NT2/D1 (cell line): Measurements from ENCODE around the gene CNGA3.
"Not testable (repeated sequence)": the region's sequence is repeated elsewhere in the genome, so short reads cannot be mapped to it uniquely, and the experiment has no call there.

Experiments used
- DNase-seq: peaks from one replicate; pipeline ENCODE4 v3.0.0-alpha.2; 2011; ENCODE audit warnings: low read depth, low spot score
- H3K27me3 ChIP-seq: 2 replicates; pipeline ENCODE4 v1.6.0; 2011; ENCODE audit warnings: mild to moderate bottlenecking; ENCODE audit not compliant: insufficient read length, insufficient read depth
- H3K36me3 ChIP-seq: 2 replicates; pipeline ENCODE4 v1.6.1; 2011; ENCODE audit warnings: mild to moderate bottlenecking, low read length, mixed read lengths; ENCODE audit not compliant: insufficient read depth, insufficient read length
- H3K4me1 ChIP-seq: 2 replicates; pipeline ENCODE4 v1.5.1; 2011; ENCODE audit not compliant: insufficient read depth, insufficient read length
- H3K4me3 ChIP-seq: 2 replicates; pipeline ENCODE4 v1.5.1; 2011; ENCODE audit warnings: low read depth; ENCODE audit not compliant: insufficient read length
- H3K9ac ChIP-seq: 2 replicates; pipeline ENCODE4 v1.6.0; 2011; ENCODE audit warnings: low read depth; ENCODE audit not compliant: insufficient read length
- H3K9me3 ChIP-seq: 2 replicates; pipeline ENCODE4 v1.5.1; 2011; ENCODE audit warnings: mild to moderate bottlenecking, low read length; ENCODE audit not compliant: insufficient read depth
- SUZ12 ChIP-seq: IDR thresholded peaks from 2 replicates; pipeline ENCODE4 v1.6.1; 2011; ENCODE audit not compliant: insufficient read length, insufficient read depth; ENCODE audit errors: extremely low read depth
- YY1 ChIP-seq: IDR thresholded peaks from 2 replicates; pipeline ENCODE4 v1.6.1; 2011; ENCODE audit not compliant: insufficient read length, insufficient read depth
- ZNF274 ChIP-seq: IDR thresholded peaks from 2 replicates; pipeline ENCODE4 v1.6.1; 2011; ENCODE audit warnings: mild to moderate bottlenecking, low read depth, low read length

The CNGA3 gene

DNA sequence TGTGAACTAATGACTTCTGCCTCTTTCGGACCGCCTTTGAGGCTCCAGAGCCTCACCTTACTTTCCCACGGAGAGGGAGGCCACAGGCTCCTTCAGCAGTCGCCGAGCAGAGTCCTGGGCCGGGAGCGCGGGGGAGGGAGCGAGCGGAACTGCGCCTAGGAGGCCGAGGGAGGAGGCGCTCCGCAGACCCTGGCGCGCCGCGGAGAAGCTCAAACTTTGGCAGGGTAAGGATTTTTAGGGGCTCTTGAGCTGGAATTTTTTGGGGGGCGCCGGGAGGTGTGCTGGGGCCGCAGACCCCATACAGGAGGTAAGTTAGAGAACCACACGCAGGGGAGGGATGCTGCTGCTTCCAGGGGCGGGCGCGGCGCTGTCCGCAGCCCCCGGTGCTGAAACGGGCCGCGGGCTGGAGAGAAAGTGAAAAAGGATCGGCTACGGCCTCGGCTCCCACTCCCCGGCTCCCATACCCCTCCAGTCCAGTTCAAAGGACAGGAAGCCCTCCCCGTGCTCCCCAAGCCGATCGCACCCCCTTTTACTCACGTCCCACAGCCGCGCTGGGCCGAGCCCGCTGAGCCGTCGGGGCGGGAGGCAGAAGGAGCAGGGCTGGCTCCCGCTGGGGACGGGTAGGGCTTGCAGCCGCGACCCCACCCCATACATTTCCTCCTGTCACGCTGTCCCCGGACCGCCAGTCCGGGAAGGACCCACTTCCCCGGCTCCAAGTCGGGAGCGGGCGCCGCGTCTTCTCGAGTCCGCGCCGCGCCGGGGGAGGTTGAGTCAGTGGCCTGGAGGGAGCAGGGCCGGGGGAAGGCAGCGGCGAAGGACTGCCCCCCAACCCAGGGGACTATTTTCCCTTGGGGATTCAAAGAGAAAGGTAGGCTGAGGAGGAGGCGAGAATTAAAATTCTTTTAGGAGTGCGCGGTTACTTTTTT is at the start of gene CNGA3:
CNGA3 (plus strand) TSS at position 146 of the 926 bp plus-strand sequence. CDS start 23,520 bp downstream, outside the sequence.
- DNase-seq: no peak
- no peaks in the 10 kb centered on the region; the same call in 1 of the 2 replicates for H3K9me3 ChIP-seq
- no peaks in the 10 kb centered on the region for H3K36me3 ChIP-seq
- peaks cover 88% of the 10 kb centered on the region for H3K27me3 ChIP-seq
- H3K4me3 ChIP-seq: peak within 1 kb of the TSS; percentile 51
- TF ChIP-seq ZNF274 (no peak), SUZ12 (no peak), YY1 (no peak)
- H3K9ac ChIP-seq: no peak within 1 kb of the TSS
- H3K4me1 ChIP-seq: peaks cover 14% of the 10 kb centered on the region

DNA sequence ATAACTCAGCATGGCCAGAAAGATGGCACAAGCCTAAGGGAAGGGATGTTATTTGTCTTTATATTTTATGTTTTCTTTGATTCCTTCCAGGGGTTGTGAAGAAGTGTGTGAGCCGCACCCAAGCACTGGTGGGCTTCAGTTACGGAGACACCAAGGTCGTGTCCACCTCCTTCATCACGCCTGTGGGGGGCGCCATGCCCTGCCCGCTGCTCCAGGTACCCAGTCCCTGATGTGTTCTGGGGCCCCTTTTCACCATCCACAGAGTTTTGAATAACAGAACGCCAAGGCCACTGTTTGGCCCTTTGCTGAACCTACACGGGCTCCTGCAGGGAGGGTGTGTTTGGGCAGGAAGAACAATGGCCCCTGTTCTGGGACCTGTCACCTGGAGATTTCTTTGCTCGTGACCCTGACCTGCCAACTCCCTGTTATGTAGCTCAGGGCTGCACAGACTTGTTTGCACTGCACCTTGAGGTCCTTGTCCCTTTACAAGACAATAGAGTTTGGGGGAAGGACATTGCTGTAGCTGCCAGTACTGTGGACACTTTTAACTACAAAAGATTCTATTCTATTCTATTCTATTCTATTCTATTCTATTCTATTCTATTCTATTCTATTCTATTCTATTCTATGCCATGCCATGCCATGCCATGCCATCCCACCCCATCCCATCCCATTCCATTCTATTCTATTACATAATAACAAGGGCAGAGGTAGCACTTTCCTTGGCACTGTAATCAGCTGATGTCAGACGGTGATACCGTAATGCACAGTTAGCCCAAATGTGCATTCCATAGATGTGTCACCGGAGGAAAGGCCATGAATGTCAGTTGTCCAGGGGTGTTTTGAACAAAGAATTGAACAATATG is 48.2 kb upstream of the CNGA3 start:
- H3K27me3 ChIP-seq: no peaks in the 10 kb centered on the region
- TF ChIP-seq ZNF274 (no peak), SUZ12 (no peak)
- no peaks in the 10 kb centered on the region for H3K36me3 ChIP-seq
- peaks cover 8% of the 10 kb centered on the region for H3K4me1 ChIP-seq
- DNase-seq: no peak
- no peak overlapping the region for H3K4me3 ChIP-seq
- H3K9ac ChIP-seq: no peak overlapping the region
- H3K9me3 ChIP-seq: no peaks in the 10 kb centered on the region

DNA sequence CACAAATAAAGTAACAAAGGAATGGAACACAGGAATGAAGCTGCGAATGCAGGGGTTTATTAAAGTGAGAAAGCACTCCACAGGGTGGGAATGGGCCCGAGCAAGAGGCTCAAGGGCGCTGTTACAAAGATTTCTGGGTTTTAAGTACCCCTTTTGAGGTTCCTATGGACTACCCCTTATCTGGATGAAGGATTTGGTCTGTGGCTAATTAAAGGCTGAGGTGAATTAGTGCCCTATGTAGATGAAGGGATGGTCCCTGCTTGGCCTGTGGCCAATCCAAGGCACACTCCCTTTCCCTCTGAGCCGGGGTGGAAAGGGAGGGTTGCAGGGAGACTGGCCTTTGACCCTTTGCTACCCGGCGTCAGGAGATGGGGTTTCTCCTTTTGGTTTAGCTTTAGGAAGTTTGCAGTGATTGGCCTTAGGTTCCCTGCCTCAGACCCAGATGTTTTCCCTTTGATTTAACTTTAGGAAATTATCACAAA is 47.5 kb upstream of the CNGA3 start:
- no peak overlapping the region for H3K9ac ChIP-seq
- H3K9me3 ChIP-seq: no peaks in the 10 kb centered on the region
- DNase-seq: no peak
- H3K4me1 ChIP-seq: peaks cover 8% of the 10 kb centered on the region
- no peak overlapping the region for H3K4me3 ChIP-seq
- H3K27me3 ChIP-seq: no peaks in the 10 kb centered on the region
- no peaks in the 10 kb centered on the region for H3K36me3 ChIP-seq
- no peak for TF ChIP-seq SUZ12
- no peak for TF ChIP-seq YY1
- TF ChIP-seq ZNF274: no peak

DNA sequence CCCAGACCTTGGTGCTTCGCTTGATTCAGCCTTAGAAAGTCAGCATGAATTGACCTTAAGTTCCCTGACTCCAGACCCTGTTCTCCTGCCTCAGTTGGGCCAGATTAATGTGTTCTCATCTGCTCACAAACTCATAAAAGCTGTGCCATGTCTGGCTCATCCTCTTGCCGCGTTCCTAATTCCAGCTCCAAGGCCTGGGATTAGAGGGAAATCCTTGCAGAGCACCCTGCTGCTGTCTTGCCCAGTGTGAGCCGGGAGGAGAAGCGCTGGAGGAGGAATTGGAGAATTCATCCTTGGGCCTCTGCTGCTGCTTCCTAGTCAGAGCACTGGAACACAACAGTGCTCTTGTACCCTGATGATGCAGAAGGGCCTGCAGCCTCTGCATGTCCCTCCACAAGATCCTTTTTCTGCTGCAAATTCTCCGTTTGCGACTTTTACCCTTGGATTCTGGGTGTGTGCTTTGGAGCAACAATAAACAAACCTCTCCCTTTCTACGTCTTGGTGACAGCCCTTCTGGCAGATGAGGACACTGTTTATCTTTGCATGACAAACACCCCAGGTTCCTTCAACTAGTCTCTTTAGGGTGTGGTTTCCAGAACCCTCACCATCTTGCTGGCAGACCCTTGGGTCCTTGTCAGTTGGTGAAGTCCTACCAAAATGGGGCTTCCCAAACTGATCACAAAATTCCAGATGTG is 46.9 kb upstream of the CNGA3 start:
- H3K36me3 ChIP-seq: no peaks in the 10 kb centered on the region
- H3K4me3 ChIP-seq: no peak overlapping the region
- H3K9ac ChIP-seq: no peak overlapping the region
- H3K27me3 ChIP-seq: no peaks in the 10 kb centered on the region
- DNase-seq: no peak
- H3K9me3 ChIP-seq: no peaks in the 10 kb centered on the region
- TF ChIP-seq YY1 (no peak), ZNF274 (no peak), SUZ12 (no peak)
- peaks cover 8% of the 10 kb centered on the region for H3K4me1 ChIP-seq

DNA sequence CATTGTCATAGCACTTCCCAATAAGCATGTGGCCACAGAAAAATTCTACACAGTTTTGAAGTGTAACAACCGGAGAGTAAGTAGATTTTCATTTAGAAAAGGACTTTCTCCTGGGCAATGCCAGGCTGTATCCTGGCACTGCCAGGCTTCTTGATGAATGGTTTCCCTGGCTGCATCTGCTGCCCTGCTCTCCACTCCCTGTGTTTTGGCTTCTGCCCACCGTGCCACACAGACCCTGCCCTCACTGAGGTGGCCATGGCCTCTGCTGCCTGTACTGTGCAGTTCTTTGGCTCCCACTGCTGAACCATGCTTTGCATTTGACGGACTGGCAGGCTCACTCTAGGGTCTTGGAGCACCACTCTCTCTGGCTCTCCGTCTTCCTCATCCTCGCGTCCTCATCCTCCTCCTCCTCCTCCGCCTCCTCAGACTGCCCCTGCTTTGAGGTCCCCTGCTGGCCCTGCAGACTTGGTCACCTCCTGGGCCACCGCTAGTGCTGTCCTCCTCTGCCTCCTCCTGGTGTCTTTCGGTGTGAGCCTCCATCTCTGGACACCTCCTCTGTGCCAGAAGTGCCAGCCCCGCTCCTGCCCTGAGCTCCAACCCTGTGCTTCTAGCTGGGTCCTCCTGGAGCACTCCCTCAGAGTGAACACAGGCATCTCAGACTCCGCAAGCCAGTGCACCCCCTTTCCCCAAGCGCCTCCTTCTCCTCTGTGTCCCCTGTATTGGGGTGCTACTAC is 45.9 kb upstream of the CNGA3 start:
- Histone ChIP-seq H3K27me3 (no peaks in the 10 kb centered on the region), H3K36me3 (no peaks in the 10 kb centered on the region), H3K9me3 (no peaks in the 10 kb centered on the region), H3K4me1 (peaks cover 8% of the 10 kb centered on the region), H3K4me3 (no peak overlapping the region), H3K9ac (no peak overlapping the region)
- no peak for DNase-seq
- TF ChIP-seq ZNF274: no peak
- no peak for TF ChIP-seq YY1
- TF ChIP-seq SUZ12: no peak

DNA sequence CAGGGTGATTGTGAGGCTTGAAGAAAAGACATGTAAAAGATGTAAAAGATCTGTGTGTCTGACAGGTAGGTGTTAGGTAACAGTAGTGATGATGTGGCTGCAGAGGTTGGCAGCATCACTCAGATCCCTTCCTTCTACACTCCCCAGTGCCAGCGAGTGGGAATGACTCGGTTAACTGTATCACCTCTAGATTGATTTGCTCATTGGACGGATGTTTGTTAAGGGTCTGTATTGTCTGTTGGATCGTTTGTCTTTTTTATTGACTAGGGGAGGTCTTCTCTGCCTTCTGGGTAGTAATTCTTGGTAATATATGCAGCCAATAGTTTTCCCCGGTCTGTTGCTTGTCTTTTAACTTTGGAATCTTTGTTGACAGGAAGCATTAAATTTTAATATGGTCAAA is 44.8 kb upstream of the CNGA3 start:
- Histone ChIP-seq H3K27me3 (no peaks in the 10 kb centered on the region), H3K9me3 (no peaks in the 10 kb centered on the region), H3K9ac (no peak overlapping the region), H3K4me3 (no peak overlapping the region), H3K4me1 (peaks cover 8% of the 10 kb centered on the region), H3K36me3 (no peaks in the 10 kb centered on the region)
- DNase-seq: no peak
- TF ChIP-seq ZNF274: no peak
- no peak for TF ChIP-seq SUZ12
- TF ChIP-seq YY1: no peak

DNA sequence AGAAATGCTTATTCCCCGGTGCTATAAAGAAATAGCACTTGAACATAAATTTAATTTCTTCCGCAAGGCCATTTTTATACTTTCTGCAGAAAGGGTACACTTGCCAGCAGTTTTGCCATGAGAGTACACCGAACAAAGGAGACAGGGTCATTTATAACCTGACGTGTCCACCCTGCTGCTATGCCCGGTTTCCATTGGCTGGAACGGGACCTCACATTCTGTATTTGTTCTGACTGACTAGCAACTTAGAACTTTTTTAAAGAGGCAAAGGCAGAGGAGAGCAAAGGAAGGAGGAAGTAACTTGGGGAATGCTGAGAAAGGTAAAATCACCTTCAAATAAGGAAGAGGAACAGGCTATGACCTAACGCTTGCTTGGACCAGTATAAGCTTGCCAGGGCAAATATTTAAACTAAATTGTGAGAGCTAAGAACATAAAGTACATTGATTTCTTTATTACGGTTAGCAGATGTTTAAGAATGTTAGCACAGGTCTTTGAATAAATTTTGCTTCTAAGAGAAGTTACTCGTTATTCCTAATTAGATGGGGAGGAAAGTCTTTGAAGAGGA is 39.0 kb upstream of the CNGA3 start:
- H3K4me3 ChIP-seq, H3K4me1 ChIP-seq, H3K9me3 ChIP-seq, H3K36me3 ChIP-seq, H3K27me3 ChIP-seq, H3K9ac ChIP-seq, DNase-seq: not testable (repeated sequence)
